ENCODE measurements around the gene SMAD2.

SMAD2 gene

GRCh38 chr18:47944972-47945852, 14.8 kb upstream of the SMAD2 start:
- CTCF ChIA-PET = no interaction called here
- no peak for DNase-seq (ENCODE audit: extremely low spot score)
- POLR2A ChIA-PET = interaction anchor here (1.2 kb wide), 1 partner anchor 14 kb away, joined by 3 read pairs; no protein-coding TSS in a partner anchor
- TF ChIP-seq ARNT (IDR thresholded peaks at IDR 0.05) (no peak), SUZ12 (IDR thresholded peaks at IDR 0.05) (no peak)

GRCh38 chr18:47936952-47937351, 6.5 kb upstream of the SMAD2 start:
- CTCF ChIA-PET = no interaction called here
- POLR2A ChIA-PET = no interaction called here
- no peak for TF ChIP-seq L3MBTL2 (conservative IDR thresholded peaks at IDR 0.05)
- TF ChIP-seq PKNOX1 (IDR thresholded peaks at IDR 0.05) = no peak
- no peak for DNase-seq (ENCODE audit: extremely low spot score)

- TF ChIP-seq BHLHE40 (IDR thresholded peaks at IDR 0.05; ENCODE audit: borderline replicate concordance) (no peak), ARNT (IDR thresholded peaks at IDR 0.05) (no peak), HDGF (IDR thresholded peaks at IDR 0.05; ENCODE audit: borderline replicate concordance) (no peak), LEF1 (IDR thresholded peaks at IDR 0.05; ENCODE audit: borderline replicate concordance) (no peak), CTBP1 (IDR thresholded peaks at IDR 0.05; ENCODE audit: borderline replicate concordance) (no peak), SUZ12 (IDR thresholded peaks at IDR 0.05) (no peak), L3MBTL2 (conservative IDR thresholded peaks at IDR 0.05) (no peak), FOXK2 (IDR thresholded peaks at IDR 0.05) (no peak)
- DNase-seq (ENCODE audit: extremely low spot score) = no peak
- ChIA-PET CTCF (interaction anchor here (0.5 kb wide), 1 partner anchor 112 kb away, joined by 4 read pairs; no protein-coding TSS in a partner anchor), POLR2A (interaction anchor here (1.5 kb wide), 1 partner anchor 11 kb away, joined by 5 read pairs; no protein-coding TSS in a partner anchor)
These were observed 5.0 kb upstream of the SMAD2 start for GRCh38 chr18:47935321-47936055.

- ChIA-PET CTCF (no interaction called here), POLR2A (no interaction called here)
- DNase-seq (ENCODE audit: extremely low spot score) = no peak
- no peak for TF ChIP-seq BHLHE40 (IDR thresholded peaks at IDR 0.05; ENCODE audit: borderline replicate concordance)
- no peak for TF ChIP-seq NFRKB (IDR thresholded peaks at IDR 0.05)
- TF ChIP-seq ARNT (IDR thresholded peaks at IDR 0.05) = no peak
- TF ChIP-seq ZNF384 (IDR thresholded peaks at IDR 0.05) = no peak
- no peak for TF ChIP-seq ELF4 (IDR thresholded peaks at IDR 0.05)
- TF ChIP-seq LEF1 (IDR thresholded peaks at IDR 0.05; ENCODE audit: borderline replicate concordance) = no peak
- TF ChIP-seq FOXM1 (IDR thresholded peaks at IDR 0.05; ENCODE audit: borderline replicate concordance) = no peak
- no peak for TF ChIP-seq FOXA1 (IDR thresholded peaks at IDR 0.05)
- no peak for TF ChIP-seq CTBP1 (IDR thresholded peaks at IDR 0.05; ENCODE audit: borderline replicate concordance)
- TF ChIP-seq TARDBP (IDR thresholded peaks at IDR 0.05) = no peak
- no peak for TF ChIP-seq SUZ12 (IDR thresholded peaks at IDR 0.05)
- no peak for TF ChIP-seq L3MBTL2 (conservative IDR thresholded peaks at IDR 0.05)
- TF ChIP-seq PKNOX1 (IDR thresholded peaks at IDR 0.05) = no peak
- no peak for TF ChIP-seq HDGF (IDR thresholded peaks at IDR 0.05; ENCODE audit: borderline replicate concordance)
- no peak for TF ChIP-seq FOXK2 (IDR thresholded peaks at IDR 0.05)
- no peak for TF ChIP-seq SP1 (IDR thresholded peaks at IDR 0.05)
These were observed 2.1 kb upstream of the SMAD2 start for GRCh38 chr18:47932603-47933002.

GRCh38 chr18:47932190-47932589, 1.7 kb upstream of the SMAD2 start:
- TF ChIP-seq FOXK2 (IDR thresholded peaks at IDR 0.05) = no peak
- TF ChIP-seq ELF4 (IDR thresholded peaks at IDR 0.05) = no peak
- no peak for TF ChIP-seq NFRKB (IDR thresholded peaks at IDR 0.05)
- no peak for TF ChIP-seq SP1 (IDR thresholded peaks at IDR 0.05)
- TF ChIP-seq FOXM1 (IDR thresholded peaks at IDR 0.05; ENCODE audit: borderline replicate concordance) = no peak
- TF ChIP-seq SUZ12 (IDR thresholded peaks at IDR 0.05) = no peak
- no peak for TF ChIP-seq BHLHE40 (IDR thresholded peaks at IDR 0.05; ENCODE audit: borderline replicate concordance)
- no peak for TF ChIP-seq FOXA1 (IDR thresholded peaks at IDR 0.05)
- no peak for TF ChIP-seq CTBP1 (IDR thresholded peaks at IDR 0.05; ENCODE audit: borderline replicate concordance)
- no peak for TF ChIP-seq ARNT (IDR thresholded peaks at IDR 0.05)
- TF ChIP-seq ZNF384 (IDR thresholded peaks at IDR 0.05) = no peak
- TF ChIP-seq PKNOX1 (IDR thresholded peaks at IDR 0.05) = no peak
- TF ChIP-seq LEF1 (IDR thresholded peaks at IDR 0.05; ENCODE audit: borderline replicate concordance) = no peak
- TF ChIP-seq L3MBTL2 (conservative IDR thresholded peaks at IDR 0.05) = no peak
- ChIA-PET CTCF (no interaction called here), POLR2A (no interaction called here)
- DNase-seq (ENCODE audit: extremely low spot score) = no peak

GRCh38 chr18:47931718-47932103, 1.3 kb upstream of the SMAD2 start:
- TF ChIP-seq PKNOX1 (IDR thresholded peaks at IDR 0.05) = no peak
- TF ChIP-seq NFRKB (IDR thresholded peaks at IDR 0.05) = no peak
- no peak for TF ChIP-seq SUZ12 (IDR thresholded peaks at IDR 0.05)
- DNase-seq (ENCODE audit: extremely low spot score) = peak; percentile 9
- CTCF ChIA-PET = no interaction called here
- POLR2A ChIA-PET = no interaction called here

Data from HEK293T (cell line).